Gastrocnemius medialis (tissue), 4 donors: Measurements from ENCODE around the gene INF2.

Source experiments
- POLR2A ChIP-seq, 2 donors: fragments of 450-650 bp; IDR thresholded peaks; one replicate each; pipeline ENCODE4 v1.6.1; 2017; ENCODE audit warnings: antibody characterized with exemption in 2 of 2, mild to moderate bottlenecking in 2 of 2, moderate library complexity in 2 of 2
- TF ChIP-seq, protein P1 (sequence below), 5 experiments: fragments of 450-650 bp in 3 of 5; fragments of 200-600 bp in 2 of 5; sonication (generic) in 2 of 5; IDR thresholded peaks in 4 of 5; conservative IDR thresholded peaks in 1 of 5; 1 replicate in 4 of 5; 2 replicates in 1 of 5; pipeline ENCODE4 v1.5.1; 2016 to 2019; ENCODE audit warnings: antibody characterized with exemption in 5 of 5, mild to moderate bottlenecking in 3 of 5, moderate library complexity in 3 of 5

DNA sequence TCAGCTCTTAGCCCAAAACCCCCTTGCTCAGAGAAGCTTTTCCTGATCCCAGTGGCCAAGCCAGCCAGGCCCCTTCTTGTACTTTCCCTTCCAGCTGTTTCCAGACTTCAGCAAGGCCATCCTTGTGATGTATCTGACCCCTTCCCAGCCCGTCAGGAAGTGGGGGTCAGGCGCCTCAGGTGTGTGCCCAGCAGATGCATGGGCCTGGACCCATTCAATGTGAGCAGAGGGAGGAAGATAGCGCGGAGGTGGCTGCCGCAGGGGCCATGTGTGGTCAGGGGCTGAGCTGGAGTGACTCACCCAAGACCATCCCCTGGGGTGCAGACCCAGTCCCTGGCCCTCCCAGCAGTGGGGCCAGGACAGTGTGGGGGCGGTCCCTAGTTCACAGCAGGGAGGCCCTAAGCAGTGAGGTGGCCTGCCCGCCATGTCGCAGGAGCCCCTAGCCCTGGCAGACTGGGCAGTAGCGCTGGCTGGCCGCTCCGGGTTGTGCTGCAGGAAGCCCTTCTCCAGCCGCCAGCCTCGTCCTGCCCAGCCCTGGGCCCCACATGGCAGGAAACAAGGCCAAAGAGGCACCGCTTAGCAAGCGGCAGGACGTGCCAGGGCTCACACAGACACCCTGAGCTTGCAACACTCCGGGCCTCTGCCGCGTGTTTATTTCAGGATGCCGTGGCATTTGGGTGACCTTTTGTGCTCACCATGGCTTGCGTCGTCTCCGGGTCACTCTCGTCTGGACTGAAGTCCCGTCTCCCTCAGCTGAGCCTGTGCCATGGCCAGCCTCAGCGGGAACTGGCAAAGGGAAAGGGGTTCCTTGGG, 46.6 kb downstream of the INF2 start:
- TF ChIP-seq, protein P1, sequence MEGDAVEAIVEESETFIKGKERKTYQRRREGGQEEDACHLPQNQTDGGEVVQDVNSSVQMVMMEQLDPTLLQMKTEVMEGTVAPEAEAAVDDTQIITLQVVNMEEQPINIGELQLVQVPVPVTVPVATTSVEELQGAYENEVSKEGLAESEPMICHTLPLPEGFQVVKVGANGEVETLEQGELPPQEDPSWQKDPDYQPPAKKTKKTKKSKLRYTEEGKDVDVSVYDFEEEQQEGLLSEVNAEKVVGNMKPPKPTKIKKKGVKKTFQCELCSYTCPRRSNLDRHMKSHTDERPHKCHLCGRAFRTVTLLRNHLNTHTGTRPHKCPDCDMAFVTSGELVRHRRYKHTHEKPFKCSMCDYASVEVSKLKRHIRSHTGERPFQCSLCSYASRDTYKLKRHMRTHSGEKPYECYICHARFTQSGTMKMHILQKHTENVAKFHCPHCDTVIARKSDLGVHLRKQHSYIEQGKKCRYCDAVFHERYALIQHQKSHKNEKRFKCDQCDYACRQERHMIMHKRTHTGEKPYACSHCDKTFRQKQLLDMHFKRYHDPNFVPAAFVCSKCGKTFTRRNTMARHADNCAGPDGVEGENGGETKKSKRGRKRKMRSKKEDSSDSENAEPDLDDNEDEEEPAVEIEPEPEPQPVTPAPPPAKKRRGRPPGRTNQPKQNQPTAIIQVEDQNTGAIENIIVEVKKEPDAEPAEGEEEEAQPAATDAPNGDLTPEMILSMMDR (IDR thresholded peaks at IDR 0.05 in 4 of 5, conservative IDR thresholded peaks at IDR 0.05 in 1 of 5): no peak
- TF ChIP-seq POLR2A (IDR thresholded peaks at IDR 0.05): peak; percentile 51 to 77
